AG04449 (cell line): ENCODE results near the gene NLGN1.

Source experiments
- CTCF ChIA-PET: fragments of 350-600 bp; formaldehyde crosslinking; extraction: SDS; loops from one replicate; lab custom pipeline; 2021; ENCODE audit warnings: antibody characterized with exemption; lab: Yijun Ruan, JAX
- POLR2A ChIA-PET: fragments of 400-600, 350-600 bp; formaldehyde crosslinking; extraction: SDS; loops from one replicate; lab custom pipeline; 2020; ENCODE audit warnings: antibody characterized with exemption, inconsistent platforms; lab: Yijun Ruan, JAX
- DNase-seq: peaks from one replicate; pipeline ENCODE4 v3.0.0-alpha.2; 2010; ENCODE audit warnings: low read depth, low spot score
- H3K4me3 ChIP-seq: 2 replicates; pipeline ENCODE4 v1.5.1; 2011; ENCODE audit warnings: low read depth, mild to moderate bottlenecking, control low read depth, low read length
- TF ChIP-seq, protein P1 (sequence below): IDR thresholded peaks from one replicate; pipeline ENCODE4 v1.5.1; 2011; ENCODE audit warnings: mild to moderate bottlenecking, moderate library complexity, low read length, control low read depth, inconsistent platforms; ENCODE audit not compliant: insufficient read depth; ENCODE audit errors: missing control alignments

The NLGN1 gene

GRCh38 chr3:174101244-174101643 lies 703.7 kb downstream of the NLGN1 start:
- TF ChIP-seq, protein P1, sequence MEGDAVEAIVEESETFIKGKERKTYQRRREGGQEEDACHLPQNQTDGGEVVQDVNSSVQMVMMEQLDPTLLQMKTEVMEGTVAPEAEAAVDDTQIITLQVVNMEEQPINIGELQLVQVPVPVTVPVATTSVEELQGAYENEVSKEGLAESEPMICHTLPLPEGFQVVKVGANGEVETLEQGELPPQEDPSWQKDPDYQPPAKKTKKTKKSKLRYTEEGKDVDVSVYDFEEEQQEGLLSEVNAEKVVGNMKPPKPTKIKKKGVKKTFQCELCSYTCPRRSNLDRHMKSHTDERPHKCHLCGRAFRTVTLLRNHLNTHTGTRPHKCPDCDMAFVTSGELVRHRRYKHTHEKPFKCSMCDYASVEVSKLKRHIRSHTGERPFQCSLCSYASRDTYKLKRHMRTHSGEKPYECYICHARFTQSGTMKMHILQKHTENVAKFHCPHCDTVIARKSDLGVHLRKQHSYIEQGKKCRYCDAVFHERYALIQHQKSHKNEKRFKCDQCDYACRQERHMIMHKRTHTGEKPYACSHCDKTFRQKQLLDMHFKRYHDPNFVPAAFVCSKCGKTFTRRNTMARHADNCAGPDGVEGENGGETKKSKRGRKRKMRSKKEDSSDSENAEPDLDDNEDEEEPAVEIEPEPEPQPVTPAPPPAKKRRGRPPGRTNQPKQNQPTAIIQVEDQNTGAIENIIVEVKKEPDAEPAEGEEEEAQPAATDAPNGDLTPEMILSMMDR, result no peak
- POLR2A ChIA-PET, result no interaction called here
- H3K4me3 ChIP-seq, result no peak overlapping the region
- no peak for DNase-seq
- CTCF ChIA-PET, result interaction anchor here (1.3 kb wide), 1 partner anchor 26 kb away, joined by 3 read pairs; no protein-coding TSS in a partner anchor

- no peak for DNase-seq
- no peak overlapping the region for H3K4me3 ChIP-seq
- POLR2A ChIA-PET, result no interaction called here
- TF ChIP-seq, protein P1, result no peak
- CTCF ChIA-PET, result interaction anchor here (1.3 kb wide), 2 partner anchors 17 to 25 kb away, joined by 3 read pairs; no protein-coding TSS in a partner anchor
Observed at GRCh38 chr3:174102274-174102673, 704.7 kb downstream of the NLGN1 start.

- POLR2A ChIA-PET, result no interaction called here
- no peak overlapping the region for H3K4me3 ChIP-seq
- no peak for DNase-seq
- TF ChIP-seq, protein P1, result no peak
- CTCF ChIA-PET, result interaction anchor here (1.1 to 1.3 kb wide), 2 partner anchors 16 to 22 kb away, joined by 3 to 4 read pairs; no protein-coding TSS in a partner anchor
Observed at GRCh38 chr3:174102866-174103265, 705.3 kb downstream of the NLGN1 start.

GRCh38 chr3:174110761-174111160 lies 713.2 kb downstream of the NLGN1 start:
- TF ChIP-seq, protein P1, result no peak
- DNase-seq, result no peak
- no peak overlapping the region for H3K4me3 ChIP-seq
- ChIA-PET POLR2A (no interaction called here), CTCF (no interaction called here)

DNA sequence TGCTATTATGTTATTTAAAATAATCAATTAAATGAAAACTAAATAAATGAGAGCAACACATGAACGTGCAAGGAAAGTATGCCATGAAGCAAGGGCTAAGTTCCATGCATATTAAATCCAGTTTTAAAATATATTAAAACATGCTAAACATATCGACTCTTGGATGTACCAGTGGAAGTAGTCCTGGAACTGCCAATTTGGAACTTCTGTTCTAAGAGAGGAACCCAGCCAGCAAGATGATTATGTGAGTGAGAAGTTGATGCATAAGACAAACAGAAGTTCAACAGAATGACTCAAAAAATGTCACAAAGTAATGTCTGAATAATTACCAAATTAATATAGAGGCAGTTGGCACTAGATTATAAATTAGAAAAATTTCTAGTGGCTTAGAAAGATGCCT lies 714.2 kb downstream of the NLGN1 start:
- TF ChIP-seq, protein P1, result no peak
- ChIA-PET POLR2A (no interaction called here), CTCF (no interaction called here)
- no peak for DNase-seq
- H3K4me3 ChIP-seq, result no peak overlapping the region

DNA sequence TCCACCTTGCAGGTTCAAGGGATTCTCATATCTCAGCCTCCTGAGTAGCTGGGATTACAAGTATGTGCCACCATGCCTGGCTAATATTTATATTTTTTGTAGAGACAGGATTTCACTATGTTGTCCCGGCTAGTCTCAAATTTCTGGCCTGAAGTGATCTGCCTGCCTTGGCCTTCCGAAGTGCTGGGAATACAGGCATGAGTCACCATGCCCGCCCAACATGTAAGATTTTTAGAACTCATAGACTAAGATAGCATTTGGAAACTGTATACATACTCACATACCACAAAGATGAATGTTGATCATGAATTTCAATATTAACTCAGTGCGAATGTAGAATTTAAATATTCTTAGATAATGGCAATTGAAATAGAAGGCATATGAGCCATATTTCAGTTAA lies 718.9 kb downstream of the NLGN1 start:
- TF ChIP-seq, protein P1, result no peak
- ChIA-PET POLR2A (no interaction called here), CTCF (no interaction called here)
- no peak overlapping the region for H3K4me3 ChIP-seq
- DNase-seq, result no peak
